GM23338 (cell line): ENCODE data around the gene WDR33. TPM values are rescaled to one million over a fixed set of nuclear protein-coding genes. Genes with fewer than 3 reads are reported as not detected.

Experiments used
- CREB1 ChIP-seq: fragments of 250-450 bp; sonication (Bioruptor Pico); IDR thresholded peaks from 2 replicates; pipeline ENCODE4 v1.5.0; 2020; ENCODE audit warnings: low read depth, mild to moderate bottlenecking, moderate library complexity
- ETS1 ChIP-seq: IDR thresholded peaks from 2 replicates; pipeline ENCODE4 v1.6.1; 2016; ENCODE audit warnings: antibody characterized with exemption
- NANOG ChIP-seq: IDR thresholded peaks from 2 replicates; pipeline ENCODE4 v1.6.1; 2016; ENCODE audit warnings: antibody characterized with exemption, borderline replicate concordance
- STAT1 ChIP-seq: IDR thresholded peaks from one replicate; pipeline ENCODE4 v1.6.1; 2016; ENCODE audit warnings: antibody characterized with exemption; ENCODE audit not compliant: unreplicated experiment
- ZNF331 ChIP-seq: fragments of 250-450 bp; sonication (Bioruptor Pico); IDR thresholded peaks from 2 replicates; pipeline ENCODE4 v1.5.0; 2020; ENCODE audit warnings: low read depth, mild to moderate bottlenecking, moderate library complexity
- polyA plus RNA-seq: library from polyadenylated mRNA; unstranded; fragments of >200 nt; fragmentation: Nextera tagmentation; extraction: Ambion mirVana; gene quantifications from 2 replicates; pipeline ENCODE4 v1.2.1, GENCODE V29; 2016
- total RNA-seq: library from RNA; depleted of rRNA; stranded (reverse); fragments of >200 nt; shearing (Covaris generic); gene quantifications from 2 replicates; pipeline ENCODE4 v1.2.3, GENCODE V29; 2014
- TF ChIP-seq, protein P1 (sequence below): IDR thresholded peaks from one replicate; pipeline ENCODE4 v1.6.1; 2018; ENCODE audit warnings: antibody characterized with exemption; ENCODE audit not compliant: unreplicated experiment
- TF ChIP-seq, protein P2 (sequence below): fragments of 250-450 bp; sonication (Bioruptor Pico); IDR thresholded peaks from 2 replicates; pipeline ENCODE4 v1.5.0; 2020; ENCODE audit warnings: mild to moderate bottlenecking, moderate library complexity

Gene WDR33
- total and polyA plus RNA-seq, 2 experiments from 2014 or later = 37.2 to 54.7 TPM

DNA sequence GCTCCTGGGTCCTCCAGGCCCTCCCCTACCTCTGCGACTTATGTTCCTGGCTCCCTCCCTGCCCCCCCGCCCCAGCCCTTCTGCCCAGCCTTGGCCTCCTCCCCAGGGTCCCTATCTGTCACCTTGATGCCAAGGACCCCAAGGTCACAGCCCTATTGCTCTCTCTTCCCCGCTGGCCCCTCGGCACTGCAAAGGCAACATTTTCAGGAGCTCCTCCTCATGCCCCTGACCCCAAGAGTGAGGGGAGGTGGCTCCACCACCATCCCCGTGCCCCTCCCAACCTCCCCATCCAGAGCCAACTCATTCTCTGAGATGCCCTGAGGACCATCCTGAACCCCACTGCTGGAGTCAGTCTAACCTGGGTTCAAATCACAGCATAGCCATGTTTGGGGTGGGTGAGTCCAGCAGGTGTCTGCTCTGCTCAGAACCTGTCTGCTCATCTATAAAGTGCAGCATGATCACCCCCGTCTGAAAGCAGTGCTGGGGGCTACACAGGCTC, 147.4 kb downstream of the WDR33 start (continued):
- TF ChIP-seq, protein P1, sequence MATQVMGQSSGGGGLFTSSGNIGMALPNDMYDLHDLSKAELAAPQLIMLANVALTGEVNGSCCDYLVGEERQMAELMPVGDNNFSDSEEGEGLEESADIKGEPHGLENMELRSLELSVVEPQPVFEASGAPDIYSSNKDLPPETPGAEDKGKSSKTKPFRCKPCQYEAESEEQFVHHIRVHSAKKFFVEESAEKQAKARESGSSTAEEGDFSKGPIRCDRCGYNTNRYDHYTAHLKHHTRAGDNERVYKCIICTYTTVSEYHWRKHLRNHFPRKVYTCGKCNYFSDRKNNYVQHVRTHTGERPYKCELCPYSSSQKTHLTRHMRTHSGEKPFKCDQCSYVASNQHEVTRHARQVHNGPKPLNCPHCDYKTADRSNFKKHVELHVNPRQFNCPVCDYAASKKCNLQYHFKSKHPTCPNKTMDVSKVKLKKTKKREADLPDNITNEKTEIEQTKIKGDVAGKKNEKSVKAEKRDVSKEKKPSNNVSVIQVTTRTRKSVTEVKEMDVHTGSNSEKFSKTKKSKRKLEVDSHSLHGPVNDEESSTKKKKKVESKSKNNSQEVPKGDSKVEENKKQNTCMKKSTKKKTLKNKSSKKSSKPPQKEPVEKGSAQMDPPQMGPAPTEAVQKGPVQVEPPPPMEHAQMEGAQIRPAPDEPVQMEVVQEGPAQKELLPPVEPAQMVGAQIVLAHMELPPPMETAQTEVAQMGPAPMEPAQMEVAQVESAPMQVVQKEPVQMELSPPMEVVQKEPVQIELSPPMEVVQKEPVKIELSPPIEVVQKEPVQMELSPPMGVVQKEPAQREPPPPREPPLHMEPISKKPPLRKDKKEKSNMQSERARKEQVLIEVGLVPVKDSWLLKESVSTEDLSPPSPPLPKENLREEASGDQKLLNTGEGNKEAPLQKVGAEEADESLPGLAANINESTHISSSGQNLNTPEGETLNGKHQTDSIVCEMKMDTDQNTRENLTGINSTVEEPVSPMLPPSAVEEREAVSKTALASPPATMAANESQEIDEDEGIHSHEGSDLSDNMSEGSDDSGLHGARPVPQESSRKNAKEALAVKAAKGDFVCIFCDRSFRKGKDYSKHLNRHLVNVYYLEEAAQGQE = no peak
- TF ChIP-seq STAT1 = no peak
- TF ChIP-seq CREB1 (CRISPR knock-in tag) = no peak
- TF ChIP-seq, protein P2, sequence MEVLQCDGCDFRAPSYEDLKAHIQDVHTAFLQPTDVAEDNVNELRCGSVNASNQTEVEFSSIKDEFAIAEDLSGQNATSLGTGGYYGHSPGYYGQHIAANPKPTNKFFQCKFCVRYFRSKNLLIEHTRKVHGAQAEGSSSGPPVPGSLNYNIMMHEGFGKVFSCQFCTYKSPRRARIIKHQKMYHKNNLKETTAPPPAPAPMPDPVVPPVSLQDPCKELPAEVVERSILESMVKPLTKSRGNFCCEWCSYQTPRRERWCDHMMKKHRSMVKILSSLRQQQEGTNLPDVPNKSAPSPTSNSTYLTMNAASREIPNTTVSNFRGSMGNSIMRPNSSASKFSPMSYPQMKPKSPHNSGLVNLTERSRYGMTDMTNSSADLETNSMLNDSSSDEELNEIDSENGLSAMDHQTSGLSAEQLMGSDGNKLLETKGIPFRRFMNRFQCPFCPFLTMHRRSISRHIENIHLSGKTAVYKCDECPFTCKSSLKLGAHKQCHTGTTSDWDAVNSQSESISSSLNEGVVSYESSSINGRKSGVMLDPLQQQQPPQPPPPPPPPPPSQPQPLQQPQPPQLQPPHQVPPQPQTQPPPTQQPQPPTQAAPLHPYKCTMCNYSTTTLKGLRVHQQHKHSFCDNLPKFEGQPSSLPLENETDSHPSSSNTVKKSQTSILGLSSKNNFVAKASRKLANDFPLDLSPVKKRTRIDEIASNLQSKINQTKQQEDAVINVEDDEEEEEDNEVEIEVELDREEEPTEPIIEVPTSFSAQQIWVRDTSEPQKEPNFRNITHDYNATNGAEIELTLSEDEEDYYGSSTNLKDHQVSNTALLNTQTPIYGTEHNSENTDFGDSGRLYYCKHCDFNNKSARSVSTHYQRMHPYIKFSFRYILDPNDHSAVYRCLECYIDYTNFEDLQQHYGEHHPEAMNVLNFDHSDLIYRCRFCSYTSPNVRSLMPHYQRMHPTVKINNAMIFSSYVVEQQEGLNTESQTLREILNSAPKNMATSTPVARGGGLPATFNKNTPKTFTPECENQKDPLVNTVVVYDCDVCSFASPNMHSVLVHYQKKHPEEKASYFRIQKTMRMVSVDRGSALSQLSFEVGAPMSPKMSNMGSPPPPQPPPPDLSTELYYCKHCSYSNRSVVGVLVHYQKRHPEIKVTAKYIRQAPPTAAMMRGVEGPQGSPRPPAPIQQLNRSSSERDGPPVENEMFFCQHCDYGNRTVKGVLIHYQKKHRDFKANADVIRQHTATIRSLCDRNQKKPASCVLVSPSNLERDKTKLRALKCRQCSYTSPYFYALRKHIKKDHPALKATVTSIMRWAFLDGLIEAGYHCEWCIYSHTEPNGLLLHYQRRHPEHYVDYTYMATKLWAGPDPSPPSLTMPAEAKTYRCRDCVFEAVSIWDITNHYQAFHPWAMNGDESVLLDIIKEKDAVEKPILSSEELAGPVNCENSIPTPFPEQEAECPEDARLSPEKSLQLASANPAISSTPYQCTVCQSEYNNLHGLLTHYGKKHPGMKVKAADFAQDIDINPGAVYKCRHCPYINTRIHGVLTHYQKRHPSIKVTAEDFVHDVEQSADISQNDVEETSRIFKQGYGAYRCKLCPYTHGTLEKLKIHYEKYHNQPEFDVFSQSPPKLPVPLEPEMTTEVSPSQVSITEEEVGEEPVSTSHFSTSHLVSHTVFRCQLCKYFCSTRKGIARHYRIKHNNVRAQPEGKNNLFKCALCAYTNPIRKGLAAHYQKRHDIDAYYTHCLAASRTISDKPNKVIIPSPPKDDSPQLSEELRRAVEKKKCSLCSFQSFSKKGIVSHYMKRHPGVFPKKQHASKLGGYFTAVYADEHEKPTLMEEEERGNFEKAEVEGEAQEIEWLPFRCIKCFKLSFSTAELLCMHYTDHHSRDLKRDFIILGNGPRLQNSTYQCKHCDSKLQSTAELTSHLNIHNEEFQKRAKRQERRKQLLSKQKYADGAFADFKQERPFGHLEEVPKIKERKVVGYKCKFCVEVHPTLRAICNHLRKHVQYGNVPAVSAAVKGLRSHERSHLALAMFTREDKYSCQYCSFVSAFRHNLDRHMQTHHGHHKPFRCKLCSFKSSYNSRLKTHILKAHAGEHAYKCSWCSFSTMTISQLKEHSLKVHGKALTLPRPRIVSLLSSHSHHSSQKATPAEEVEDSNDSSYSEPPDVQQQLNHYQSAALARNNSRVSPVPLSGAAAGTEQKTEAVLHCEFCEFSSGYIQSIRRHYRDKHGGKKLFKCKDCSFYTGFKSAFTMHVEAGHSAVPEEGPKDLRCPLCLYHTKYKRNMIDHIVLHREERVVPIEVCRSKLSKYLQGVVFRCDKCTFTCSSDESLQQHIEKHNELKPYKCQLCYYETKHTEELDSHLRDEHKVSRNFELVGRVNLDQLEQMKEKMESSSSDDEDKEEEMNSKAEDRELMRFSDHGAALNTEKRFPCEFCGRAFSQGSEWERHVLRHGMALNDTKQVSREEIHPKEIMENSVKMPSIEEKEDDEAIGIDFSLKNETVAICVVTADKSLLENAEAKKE = no peak
- TF ChIP-seq ZNF331 (CRISPR knock-in tag) = no peak
- TF ChIP-seq NANOG = no peak
- no peak for TF ChIP-seq ETS1
